GM21447 (cell line): ENCODE data around the gene PUM1.

Source experiments
- ATAC-seq: cut with Tn5 transposase; IDR thresholded peaks from one replicate; pipeline ENCODE4 v1.9.1; 2021; ENCODE audit not compliant: unreplicated experiment

Gene PUM1

DNA sequence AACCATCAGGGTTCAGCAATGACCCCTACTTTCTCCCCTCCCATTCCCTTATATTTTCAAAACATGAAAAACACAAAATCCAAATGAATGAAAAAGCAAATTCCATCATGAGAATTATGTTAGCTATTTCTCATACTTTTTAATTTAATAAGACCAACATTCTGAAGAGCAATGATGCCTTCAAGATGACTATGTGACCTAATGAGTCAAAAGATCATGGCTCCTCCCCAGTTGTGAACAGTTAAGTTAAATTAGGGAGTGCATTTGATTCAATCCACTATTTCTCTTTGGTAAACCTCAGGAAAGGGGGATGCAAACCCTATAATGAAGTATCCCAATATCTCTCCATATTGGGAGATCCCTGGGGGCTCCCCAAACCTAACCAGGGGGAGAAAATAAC is 36.5 kb downstream of the PUM1 start:
- ATAC-seq = no peak

DNA sequence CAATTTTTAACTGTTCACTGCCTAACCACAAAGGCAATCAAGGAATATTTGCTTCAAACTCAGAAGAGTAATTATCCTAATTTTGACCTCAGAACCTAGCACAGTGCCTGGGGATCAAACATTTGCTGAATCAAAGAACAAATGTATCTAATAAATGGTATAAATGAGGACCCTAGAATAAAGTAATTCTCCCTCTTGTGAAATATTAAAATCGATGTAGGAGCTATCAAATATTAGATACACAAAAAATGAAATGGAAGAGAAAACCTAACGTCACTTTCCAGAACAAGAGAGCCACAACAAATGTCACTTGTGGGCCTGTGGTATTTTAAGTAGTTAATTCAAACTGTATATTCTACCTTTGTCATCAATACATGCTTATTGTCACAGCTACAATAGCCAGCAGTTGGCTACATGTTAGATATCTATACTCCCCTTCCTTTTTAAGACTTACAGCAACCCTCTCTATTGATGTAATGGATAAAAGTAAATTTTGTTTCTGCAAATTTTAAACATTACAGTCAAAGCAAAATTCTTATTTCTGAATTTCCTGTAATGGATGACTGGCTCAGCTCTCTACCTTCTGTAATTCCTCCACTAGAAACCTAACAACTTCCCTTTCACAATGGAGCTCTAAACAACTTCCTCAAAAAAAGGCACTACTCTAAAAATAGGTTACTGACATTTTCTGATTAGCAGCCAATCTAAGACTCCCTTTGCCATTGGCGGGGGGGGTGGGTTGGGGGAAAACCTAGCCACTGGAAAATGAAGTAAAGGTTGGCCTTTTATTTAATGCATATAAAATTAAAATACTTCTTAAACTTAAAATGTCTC is 37.6 kb downstream of the PUM1 start:
- ATAC-seq = no peak

DNA sequence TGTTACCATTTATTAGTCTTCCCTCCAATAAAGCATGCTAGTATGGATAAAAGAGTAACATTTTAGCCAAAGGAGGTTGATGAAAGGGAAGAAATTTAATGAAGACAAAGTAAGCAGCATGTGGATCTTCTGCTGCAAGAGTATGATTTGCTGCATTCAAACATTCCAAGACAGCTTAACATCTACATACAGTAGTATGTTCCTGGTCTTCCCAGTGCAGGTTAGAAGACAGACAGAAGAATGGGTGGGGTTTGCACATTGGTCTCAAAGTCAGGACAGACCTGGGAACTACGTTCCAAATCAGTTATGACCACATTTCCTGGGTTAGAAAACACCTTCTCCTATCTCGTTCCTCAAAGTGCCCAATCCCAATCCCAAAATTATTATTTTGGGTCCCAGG is 43.3 kb downstream of the PUM1 start:
- no peak for ATAC-seq

DNA sequence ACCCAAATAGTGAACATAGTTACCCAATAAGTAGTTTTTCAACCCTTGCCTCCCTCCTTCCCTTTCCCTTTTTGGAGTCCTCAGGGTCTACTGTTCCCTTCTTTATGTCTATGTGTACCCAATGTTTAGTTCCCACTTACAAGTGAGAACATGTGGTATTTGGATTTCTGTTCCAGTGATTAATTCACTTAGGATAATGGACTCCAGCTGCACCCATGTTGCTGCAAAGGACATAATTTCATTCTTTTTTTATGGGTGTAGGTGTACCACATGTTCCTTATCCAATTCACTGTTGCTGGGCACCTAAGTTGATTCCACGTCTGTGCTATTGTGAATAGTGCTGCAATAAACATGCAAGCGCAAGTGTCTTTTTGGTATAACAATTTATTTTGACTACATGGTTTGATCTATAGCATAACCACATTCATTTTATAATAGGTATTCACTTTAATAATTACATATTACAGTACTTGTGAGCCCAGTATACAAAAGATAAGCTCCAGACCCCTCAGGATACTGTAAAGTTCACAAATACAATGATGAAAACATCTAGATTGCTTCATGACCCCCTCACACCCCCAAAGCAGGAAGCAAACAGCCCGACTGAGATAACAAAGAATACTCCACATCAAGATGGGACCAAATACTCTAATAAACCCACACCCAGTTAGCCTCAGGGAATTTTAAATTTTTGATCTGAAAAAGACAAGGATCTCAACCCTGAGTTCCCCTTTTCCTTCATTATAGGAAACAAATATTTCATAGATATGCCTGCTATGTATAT is 45.3 kb downstream of the PUM1 start:
- no peak for ATAC-seq

DNA sequence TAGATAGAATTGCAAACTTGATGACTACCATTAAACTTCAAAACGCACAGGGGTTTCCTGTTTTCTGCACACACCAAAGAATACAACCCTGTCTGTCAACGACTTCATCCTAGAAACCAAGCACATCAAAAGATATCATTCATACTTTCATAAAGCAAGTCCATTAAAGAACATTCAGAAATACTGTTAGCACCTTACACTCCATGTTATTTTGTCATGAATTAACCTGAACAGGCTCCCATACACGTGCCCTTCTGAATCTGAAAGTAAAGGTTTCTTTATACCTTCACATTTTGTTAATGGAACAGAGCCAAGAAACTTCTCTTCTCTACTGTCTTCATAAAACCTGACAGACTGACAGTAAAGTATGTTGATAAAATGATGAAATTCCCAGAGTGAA is 46.1 kb downstream of the PUM1 start:
- ATAC-seq = no peak

DNA sequence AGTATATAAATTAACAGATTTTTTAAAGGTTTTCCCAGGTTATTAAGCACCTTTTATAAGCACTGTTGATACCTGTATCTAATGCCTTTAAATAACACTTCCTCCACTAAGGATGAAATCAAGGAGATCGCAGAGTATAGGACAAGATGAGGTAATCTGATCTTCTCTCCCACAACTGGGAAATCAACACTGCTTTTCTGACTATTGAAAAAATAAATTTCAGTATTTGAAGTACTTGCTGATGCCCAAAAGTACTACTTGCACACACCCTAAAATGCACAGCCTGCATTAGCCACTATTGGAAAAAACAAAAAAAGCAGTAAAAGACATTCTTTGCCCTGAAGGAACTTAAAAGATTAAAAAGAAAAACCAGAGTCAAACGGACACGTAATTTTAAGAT is 48.6 kb downstream of the PUM1 start:
- no peak for ATAC-seq

- peak; percentile 69 for ATAC-seq
Observed at GRCh38 chr1:31013187-31013864, 52.2 kb downstream of the PUM1 start.

DNA sequence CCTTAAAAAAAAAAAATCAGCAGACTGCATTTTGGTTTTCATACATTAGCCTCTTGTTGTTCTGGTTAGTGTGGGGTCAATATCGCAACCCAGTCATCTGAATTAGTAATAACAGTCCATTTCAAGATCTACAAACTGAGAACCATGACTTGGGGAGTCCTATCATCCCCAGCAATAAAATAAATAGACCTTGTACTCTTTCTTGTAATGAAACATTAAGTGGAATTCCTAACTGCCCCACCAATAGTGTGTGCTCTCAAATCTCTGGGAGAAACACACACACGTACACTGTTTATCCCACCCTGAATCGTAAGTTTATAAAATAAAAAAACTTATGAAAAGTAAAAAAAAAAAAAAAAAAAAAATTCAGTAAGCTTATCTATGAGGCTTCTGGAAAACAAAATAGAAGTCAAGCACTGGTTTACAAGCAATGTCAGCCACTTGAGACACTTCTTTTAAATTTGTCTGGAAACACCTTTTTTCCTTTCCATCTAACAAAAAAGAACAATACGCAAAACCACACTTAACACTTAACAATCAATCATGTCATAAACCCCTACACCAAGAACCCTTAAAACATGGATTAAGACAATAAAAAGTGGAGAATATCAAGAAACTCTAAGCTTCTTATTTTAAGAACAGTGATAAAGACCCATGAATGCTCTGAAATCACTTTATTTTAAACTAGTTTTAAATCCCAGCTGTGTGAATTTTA is 53.1 kb downstream of the PUM1 start:
- ATAC-seq = no peak

GRCh38 chr1:31011719-31012118 is 53.8 kb downstream of the PUM1 start:
- no peak for ATAC-seq

- ATAC-seq = peak; percentile 54
Observed at GRCh38 chr1:31010086-31010989, 55.2 kb downstream of the PUM1 start.

GRCh38 chr1:31007462-31007991 is 58.0 kb downstream of the PUM1 start:
- ATAC-seq = no peak

GRCh38 chr1:31006747-31007146 is 58.8 kb downstream of the PUM1 start:
- no peak for ATAC-seq

GRCh38 chr1:31005617-31006166 is 59.8 kb downstream of the PUM1 start:
- no peak for ATAC-seq

DNA sequence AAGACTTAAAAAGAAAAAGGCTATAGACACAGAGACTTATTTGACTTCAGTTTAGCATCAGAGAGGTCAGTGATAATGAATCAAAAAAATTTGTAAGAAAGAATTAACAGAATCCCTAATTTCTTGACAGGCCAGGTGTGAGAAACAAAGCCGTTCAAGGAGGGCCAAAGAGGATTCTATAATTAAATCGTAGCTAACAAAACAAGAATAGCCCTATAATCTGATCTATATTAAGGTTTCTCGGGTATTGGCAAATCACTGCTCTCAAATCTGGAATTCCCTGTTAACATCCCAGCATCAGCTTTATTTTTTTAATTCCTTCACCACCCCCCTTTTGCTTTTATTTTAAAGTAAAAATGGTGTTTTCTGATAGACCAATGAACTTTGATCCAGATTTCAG is 60.3 kb downstream of the PUM1 start:
- no peak for ATAC-seq

GRCh38 chr1:31004231-31004621 is 61.3 kb downstream of the PUM1 start:
- ATAC-seq = no peak

DNA sequence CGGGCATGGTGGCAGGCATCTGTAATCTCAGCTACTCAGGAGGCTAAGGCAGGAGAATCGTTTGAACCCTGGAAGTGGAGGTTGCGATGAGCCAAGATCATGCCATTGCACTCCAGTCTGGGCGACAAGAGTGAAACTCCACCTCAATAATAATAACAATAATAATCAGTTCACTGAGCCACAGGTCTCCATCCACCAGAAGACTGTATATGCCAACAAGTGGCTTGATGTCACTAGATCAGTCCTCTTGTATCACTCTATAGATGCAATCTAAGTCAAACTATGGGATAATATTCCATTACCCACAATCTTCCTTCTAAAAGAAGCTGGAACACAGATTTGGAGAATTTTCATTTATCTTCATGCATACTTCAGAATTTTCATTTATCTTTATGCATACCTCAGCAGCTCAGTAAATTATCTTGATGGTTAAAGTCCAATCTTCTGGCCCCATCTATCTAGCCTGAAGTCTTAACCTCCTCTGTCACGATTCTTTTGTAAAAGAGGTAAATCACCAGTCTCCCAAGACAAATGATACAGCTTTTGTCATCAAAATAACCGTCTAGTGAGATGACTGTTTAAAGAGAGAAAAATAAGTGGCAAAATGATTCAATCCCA is 61.8 kb downstream of the PUM1 start:
- ATAC-seq = no peak

- ATAC-seq = no peak
Observed at GRCh38 chr1:31000301-31000700, 65.2 kb downstream of the PUM1 start.

- no peak for ATAC-seq
Observed at GRCh38 chr1:30998887-30999286, 66.6 kb downstream of the PUM1 start.

GRCh38 chr1:30998171-30998570 is 67.3 kb downstream of the PUM1 start:
- no peak for ATAC-seq
